ENCODE data around the gene TGM2. TPM values are rescaled to one million over a fixed set of nuclear protein-coding genes. Genes with fewer than 3 reads are reported as not detected.
"Not testable (repeated sequence)": the region's sequence is repeated elsewhere in the genome, so short reads cannot be mapped to it uniquely, and the experiment has no call there.

The TGM2 gene
- total RNA-seq, 1 donor, result 1.9 TPM

- DNase-seq (ENCODE audit: low read depth in 2 of 3, low spot score in 2 of 3), result no peak
Observed at GRCh38 chr20:38106461-38106860, 58.6 kb downstream of the TGM2 start.

GRCh38 chr20:38104285-38104684 is 60.8 kb downstream of the TGM2 start:
- DNase-seq (ENCODE audit: low read depth in 2 of 3, low spot score in 2 of 3), result no peak

DNA sequence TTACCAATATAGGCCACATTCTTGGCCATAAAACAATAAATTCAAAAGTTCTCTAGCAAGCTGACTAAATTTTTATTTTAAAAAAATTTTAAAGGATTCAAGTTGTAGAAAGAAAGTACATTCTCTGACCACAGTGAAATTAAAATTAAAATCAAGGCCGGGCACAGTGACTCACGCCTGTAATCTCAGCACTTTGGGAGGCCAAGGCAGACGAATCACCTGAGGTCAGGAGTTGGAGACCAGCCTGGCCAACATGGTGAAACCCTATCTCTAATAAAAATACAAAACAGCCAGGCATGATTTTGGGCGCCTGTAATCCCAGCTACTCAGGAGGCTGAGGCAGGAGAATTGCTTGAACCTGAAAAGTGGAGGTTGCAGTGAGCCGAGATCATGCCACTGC is 62.9 kb downstream of the TGM2 start:
- DNase-seq (ENCODE audit: low read depth in 2 of 3, low spot score in 2 of 3), result not testable (repeated sequence)

GRCh38 chr20:38098952-38099351 is 66.1 kb downstream of the TGM2 start:
- no peak for DNase-seq (ENCODE audit: low read depth in 2 of 3, low spot score in 2 of 3)

DNA sequence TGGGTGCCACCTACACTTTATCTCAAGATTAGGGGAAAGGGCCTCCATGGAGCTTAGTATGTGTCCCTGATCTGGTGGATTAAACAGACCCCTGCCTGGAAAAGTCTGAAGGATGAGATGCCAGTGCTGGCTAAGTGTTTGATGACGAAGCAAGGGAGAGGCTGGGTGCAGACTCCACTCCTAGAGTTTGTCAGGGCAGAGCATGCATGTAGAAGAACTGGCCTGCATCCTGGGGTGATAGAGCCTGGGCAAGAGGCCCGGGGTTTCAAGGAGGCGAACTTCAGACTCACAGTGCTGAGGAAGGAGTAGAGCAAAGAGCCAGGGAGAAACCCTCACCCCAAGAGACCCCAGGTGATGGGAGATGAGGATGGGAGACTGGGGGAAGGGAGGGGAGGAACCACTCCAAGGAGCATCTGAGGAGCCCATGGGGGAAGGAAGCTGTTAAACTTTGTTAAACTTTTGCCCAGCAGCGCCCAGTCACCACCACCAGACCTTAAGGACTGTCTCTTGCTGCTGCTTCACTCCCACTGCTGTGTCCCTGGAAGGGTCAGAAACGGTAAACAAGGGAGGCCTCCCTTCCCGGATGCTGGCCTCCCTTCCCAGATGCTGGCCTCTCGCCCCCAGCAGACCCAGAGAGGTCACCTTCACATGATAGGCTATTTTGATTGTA is 69.9 kb downstream of the TGM2 start:
- no peak for DNase-seq (ENCODE audit: low read depth in 2 of 3, low spot score in 2 of 3)

DNA sequence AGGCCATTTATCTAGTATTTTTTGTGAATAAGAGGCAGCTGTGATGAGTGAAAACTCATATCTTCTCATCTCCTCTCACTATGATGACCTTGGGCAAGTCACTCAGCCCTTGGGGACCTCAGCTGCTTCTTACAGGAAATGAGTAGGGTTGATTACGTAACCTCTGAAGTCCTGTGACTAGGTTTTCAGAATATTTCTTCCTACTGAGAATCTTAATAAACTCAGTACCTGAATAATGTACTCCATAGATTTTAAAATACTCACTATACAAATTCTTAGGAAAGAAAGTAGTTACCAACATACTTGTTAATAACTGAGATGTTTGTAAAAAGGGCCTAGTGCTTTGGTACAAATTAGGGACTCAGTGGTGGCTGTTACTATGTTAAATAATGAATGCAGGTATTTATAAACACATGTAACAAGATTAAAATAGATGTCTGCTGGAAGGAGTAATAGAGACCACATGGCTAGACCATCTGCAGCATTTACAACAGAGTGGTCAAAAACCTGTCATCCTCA is 70.6 kb downstream of the TGM2 start:
- peak in 2 of 3 donors; percentile 42 for DNase-seq (ENCODE audit: low read depth in 2 of 3, low spot score in 2 of 3)

- no peak for DNase-seq (ENCODE audit: low read depth in 2 of 3, low spot score in 2 of 3)
Observed at GRCh38 chr20:38093641-38094077, 71.4 kb downstream of the TGM2 start.

DNA sequence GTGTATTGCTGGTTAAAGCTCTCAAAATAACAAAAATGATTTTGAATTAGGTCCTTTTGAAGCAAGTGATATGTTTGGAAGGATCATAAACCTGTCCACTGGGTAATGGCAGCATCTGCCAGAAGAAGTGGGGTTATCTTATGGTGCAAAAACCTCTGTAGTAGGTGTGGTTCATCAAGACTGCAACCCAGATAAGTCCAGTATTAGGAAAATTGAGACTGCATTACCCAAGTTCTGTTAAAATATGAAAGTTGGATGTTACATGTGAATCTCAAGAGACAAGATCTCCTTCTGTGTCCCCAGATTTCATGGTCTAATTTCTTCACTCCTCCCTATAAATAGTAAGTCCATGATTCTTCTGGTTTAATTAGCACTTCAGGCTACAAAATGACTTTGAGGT is 72.2 kb downstream of the TGM2 start:
- DNase-seq (ENCODE audit: low read depth in 2 of 3, low spot score in 2 of 3), result no peak

- DNase-seq (ENCODE audit: low read depth in 2 of 3, low spot score in 2 of 3), result no peak
Observed at GRCh38 chr20:38092260-38092857, 72.7 kb downstream of the TGM2 start.

DNA sequence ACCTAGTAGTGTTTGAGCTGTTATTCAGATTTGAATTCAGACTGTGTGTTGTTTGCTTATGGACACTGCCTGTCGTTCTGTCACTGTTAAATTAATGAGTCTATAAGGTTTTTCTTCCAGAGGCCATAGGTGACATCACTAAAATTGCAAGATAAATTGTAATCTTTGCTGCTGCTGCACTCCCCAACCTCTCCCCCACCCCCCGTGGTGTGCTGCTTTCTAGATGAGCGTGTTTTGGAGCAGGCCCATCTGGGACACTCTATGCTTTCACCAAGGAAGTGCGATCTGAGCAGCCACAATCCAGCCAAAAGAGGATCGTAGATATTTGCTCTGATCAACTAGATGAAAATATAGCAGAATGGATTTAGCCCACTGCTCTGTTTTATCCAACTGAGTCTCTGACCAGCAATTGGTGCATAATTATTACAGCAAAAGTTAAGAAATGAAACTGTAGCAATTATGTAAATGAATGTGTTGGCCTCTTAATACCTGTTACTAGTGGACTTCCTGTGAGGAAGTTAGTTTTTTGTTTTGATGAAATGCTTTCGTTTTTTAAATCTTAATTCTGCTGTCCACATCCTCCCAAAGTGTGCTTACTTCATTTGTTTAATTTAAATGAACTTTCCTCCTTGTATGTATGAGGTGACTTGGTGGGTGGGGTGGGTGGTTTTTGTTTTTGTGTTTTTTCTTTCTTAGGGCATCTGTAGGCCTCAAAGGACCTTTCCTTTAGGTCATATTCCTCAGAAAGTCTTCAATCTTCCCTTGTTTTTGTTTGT is 73.4 kb downstream of the TGM2 start:
- DNase-seq (ENCODE audit: low read depth in 2 of 3, low spot score in 2 of 3), result no peak

- no peak for DNase-seq (ENCODE audit: low read depth in 2 of 3, low spot score in 2 of 3)
Observed at GRCh38 chr20:38090061-38090460, 75.0 kb downstream of the TGM2 start.

DNA sequence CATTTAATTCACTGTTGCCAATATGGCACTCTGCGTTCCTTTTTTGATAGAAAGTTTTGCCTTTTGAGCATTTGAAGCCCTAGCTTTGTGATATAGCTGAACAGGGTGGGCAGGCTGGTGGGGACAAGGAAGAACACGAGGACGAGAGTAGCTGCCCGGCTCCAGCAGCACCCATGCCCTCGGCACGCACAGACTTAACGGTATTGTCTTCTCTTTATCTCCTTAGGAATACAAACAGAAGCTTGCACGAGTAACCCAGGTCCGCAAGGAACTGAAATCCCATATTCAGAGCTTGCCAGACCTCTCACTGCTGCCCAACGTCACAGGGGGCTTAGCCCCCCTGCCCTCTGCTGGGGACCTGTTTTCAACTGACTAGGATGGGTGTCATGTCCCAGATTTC is 75.6 kb downstream of the TGM2 start:
- DNase-seq (ENCODE audit: low read depth in 2 of 3, low spot score in 2 of 3), result no peak

DNA sequence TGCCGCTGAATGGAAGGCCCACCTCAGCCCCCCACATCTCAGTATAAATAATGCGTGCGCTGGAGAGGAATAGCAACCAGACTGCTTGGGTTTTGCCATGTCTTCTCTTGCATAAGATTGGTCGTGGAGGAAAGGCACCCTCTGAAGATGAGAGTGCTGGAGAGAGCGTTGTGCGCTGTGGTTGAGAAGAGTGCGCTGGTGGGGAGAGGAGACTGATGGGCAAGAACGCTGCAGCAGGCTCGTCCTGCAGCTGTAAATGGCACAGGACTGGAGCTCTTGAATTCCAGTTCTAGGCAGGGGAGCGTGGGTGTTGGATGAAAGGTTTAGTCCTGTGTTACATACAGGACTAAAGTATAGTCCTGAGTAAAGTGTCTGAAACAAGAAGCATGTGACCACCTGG is 80.0 kb downstream of the TGM2 start:
- DNase-seq (ENCODE audit: low read depth in 2 of 3, low spot score in 2 of 3), result no peak

DNA sequence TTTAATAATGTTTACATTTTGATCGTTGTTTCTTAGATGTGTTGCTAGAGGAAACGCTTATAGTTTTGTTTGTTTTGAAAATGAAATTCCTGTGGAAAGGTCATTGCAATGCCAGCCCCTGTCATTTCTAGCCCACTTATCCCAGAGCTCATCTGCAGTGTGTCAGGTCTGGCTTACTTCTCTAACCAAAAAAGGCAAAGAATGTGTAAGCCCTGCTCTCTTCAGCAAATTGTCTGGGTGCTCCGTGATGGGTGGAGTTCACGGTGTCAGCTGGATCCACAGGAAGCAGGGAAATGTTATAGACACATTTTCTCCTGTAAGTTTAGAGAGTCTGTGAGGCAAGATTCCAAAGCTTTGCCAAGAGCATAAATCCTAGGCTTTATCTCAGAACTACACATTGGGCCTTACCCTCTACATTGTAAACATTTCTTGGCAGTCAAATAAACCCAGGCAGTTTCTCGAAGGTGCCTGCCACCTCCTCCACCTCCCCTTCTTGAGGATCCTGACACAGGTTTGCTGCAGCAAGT is 80.6 kb downstream of the TGM2 start:
- DNase-seq (ENCODE audit: low read depth in 2 of 3, low spot score in 2 of 3), result no peak

GRCh38 chr20:38083338-38084048 is 81.6 kb downstream of the TGM2 start:
- no peak for DNase-seq (ENCODE audit: low read depth in 2 of 3, low spot score in 2 of 3)

DNA sequence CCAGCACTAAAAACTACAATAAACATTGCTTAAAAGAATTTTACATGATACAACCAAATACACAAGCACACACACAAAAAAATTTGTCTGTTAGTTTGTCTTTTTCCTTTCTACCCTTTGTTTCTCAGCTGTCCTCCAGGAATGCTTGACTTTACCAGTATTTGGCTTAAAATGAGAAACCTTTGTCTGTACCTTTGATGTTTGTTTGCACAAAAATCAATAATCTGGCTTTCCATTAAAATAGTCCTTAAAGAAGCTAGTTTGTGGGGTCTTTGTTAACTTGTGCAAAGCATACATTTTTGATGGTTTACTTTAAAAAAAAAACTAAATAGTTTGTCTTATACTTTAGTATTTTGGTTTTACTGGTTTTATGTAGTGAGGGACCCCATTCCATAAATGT is 82.2 kb downstream of the TGM2 start:
- DNase-seq (ENCODE audit: low read depth in 2 of 3, low spot score in 2 of 3), result no peak

- no peak for DNase-seq (ENCODE audit: low read depth in 2 of 3, low spot score in 2 of 3)
Observed at GRCh38 chr20:38081575-38081974, 83.5 kb downstream of the TGM2 start.

DNA sequence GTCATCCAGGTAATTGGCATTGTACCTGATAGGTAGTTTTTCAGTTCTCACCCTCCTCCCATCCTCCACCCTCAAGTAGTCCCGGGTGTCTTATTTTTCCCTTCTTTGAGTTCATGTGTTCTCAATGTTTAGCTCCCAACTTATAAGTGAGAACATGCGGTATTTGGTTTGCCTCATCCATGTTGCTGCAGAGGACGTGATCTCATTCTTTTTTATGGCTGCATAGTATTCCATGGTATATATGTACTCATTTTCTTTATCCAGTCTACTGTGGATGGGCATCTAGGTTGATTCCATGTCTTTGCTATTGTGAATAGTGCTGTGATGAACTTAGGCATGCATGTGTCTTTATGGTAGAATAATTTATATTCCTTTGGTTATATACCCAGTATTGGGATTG is 85.7 kb downstream of the TGM2 start:
- DNase-seq (ENCODE audit: low read depth in 2 of 3, low spot score in 2 of 3), result no peak

DNA sequence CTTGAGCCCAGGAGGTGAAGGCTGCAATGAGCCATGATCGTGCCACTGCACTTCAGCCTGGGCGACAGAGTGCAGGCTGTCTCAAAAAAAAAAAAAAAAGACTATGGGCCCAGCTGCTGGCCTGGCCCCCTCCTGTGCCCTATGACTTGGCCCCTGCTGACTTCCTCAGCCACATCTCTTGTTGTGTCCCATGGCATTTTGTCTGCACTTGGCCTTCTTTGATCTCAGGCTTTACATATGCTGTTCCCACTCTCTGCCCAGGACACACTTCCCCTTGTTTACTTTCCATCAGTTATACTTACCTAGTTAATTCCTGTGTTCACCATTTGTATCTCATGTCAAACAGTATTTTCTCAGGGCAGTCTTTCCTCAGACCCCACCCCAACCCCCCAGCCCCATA is 87.0 kb downstream of the TGM2 start:
- DNase-seq (ENCODE audit: low read depth in 2 of 3, low spot score in 2 of 3), result no peak
